HepG2 (cell line): ENCODE data around the gene FKBP1B. TPM values are rescaled to one million over a fixed set of nuclear protein-coding genes. Genes with fewer than 3 reads are reported as not detected.

Experiments
- CBX1 ChIP-seq: IDR thresholded peaks from one replicate; pipeline ENCODE4 v1.6.1; 2016; ENCODE audit warnings: antibody characterized with exemption, low read depth
- CEBPG ChIP-seq: IDR thresholded peaks from 2 replicates; pipeline ENCODE4 v1.6.1; 2016
- CREM ChIP-seq, 2 experiments: sonication (generic) in 1 of 2; formaldehyde crosslinking in 1 of 2; IDR thresholded peaks; 2 replicates each; pipeline versions ENCODE4 v1.4.0 to v1.6.1; 2016 to 2020; ENCODE audit warnings: antibody characterized with exemption in 1 of 2, mild to moderate bottlenecking in 1 of 2, missing genetic modification reagents in 1 of 2
- FLYWCH1 ChIP-seq: sonication (generic); formaldehyde crosslinking; IDR thresholded peaks from 2 replicates; pipeline ENCODE4 v1.8.1; 2023; ENCODE audit warnings: mild to moderate bottlenecking, missing genetic modification reagents
- FOXC1 ChIP-seq: sonication (generic); formaldehyde crosslinking; IDR thresholded peaks from 2 replicates; pipeline ENCODE4 v1.8.0; 2022; ENCODE audit warnings: mild to moderate bottlenecking, missing genetic modification reagents, borderline replicate concordance
- GLI4 ChIP-seq: sonication (generic); formaldehyde crosslinking; IDR thresholded peaks from 2 replicates; pipeline ENCODE4 v1.5.1; 2020; ENCODE audit warnings: missing genetic modification reagents, mild to moderate bottlenecking, moderate library complexity, borderline replicate concordance
- JUNB ChIP-seq: sonication (generic); formaldehyde crosslinking; IDR thresholded peaks from 2 replicates; pipeline ENCODE4 v1.8.0; 2022; ENCODE audit warnings: missing genetic modification reagents, mild to moderate bottlenecking, borderline replicate concordance
- MAFG ChIP-seq: sonication (generic); formaldehyde crosslinking; IDR thresholded peaks from 2 replicates; pipeline ENCODE4 v1.5.1; 2020; ENCODE audit warnings: mild to moderate bottlenecking, missing genetic modification reagents
- MZF1 ChIP-seq: sonication (generic); formaldehyde crosslinking; IDR thresholded peaks from 2 replicates; pipeline ENCODE4 v1.8.1; 2023; ENCODE audit warnings: mild to moderate bottlenecking, missing genetic modification reagents, borderline replicate concordance
- REL ChIP-seq: sonication (generic); formaldehyde crosslinking; conservative IDR thresholded peaks from 2 replicates; pipeline ENCODE4 v1.8.0; 2022; ENCODE audit warnings: mild to moderate bottlenecking, missing genetic modification reagents, moderate library complexity
- SNAPC5 ChIP-seq: sonication (generic); formaldehyde crosslinking; IDR thresholded peaks from 2 replicates; pipeline ENCODE4 v1.8.1; 2023; ENCODE audit warnings: mild to moderate bottlenecking, missing genetic modification reagents, borderline replicate concordance
- TP53 ChIP-seq: sonication (generic); formaldehyde crosslinking; conservative IDR thresholded peaks from 2 replicates; pipeline ENCODE4 v1.4.0; 2020; ENCODE audit warnings: missing genetic modification reagents
- TRIM24 ChIP-seq: sonication (generic); formaldehyde crosslinking; IDR thresholded peaks from 2 replicates; pipeline ENCODE4 v1.8.0; 2022; ENCODE audit warnings: mild to moderate bottlenecking, missing genetic modification reagents
- ZBTB7A ChIP-seq: sonication (generic); formaldehyde crosslinking; IDR thresholded peaks from 2 replicates; pipeline ENCODE4 v1.8.0; 2022; ENCODE audit warnings: mild to moderate bottlenecking, missing genetic modification reagents
- ZNF12 ChIP-seq: sonication (generic); formaldehyde crosslinking; IDR thresholded peaks from 2 replicates; pipeline ENCODE4 v1.5.0; 2020; ENCODE audit warnings: missing genetic modification reagents
- ZNF160 ChIP-seq: sonication (generic); formaldehyde crosslinking; IDR thresholded peaks from 2 replicates; pipeline ENCODE4 v1.8.0; 2022; ENCODE audit warnings: mild to moderate bottlenecking, inconsistent platforms, missing genetic modification reagents
- ZNF225 ChIP-seq: sonication (generic); formaldehyde crosslinking; IDR thresholded peaks from 2 replicates; pipeline ENCODE4 v1.4.0; 2020; ENCODE audit warnings: mild to moderate bottlenecking, missing genetic modification reagents
- ZNF264 ChIP-seq: sonication (generic); formaldehyde crosslinking; IDR thresholded peaks from 2 replicates; pipeline ENCODE4 v1.4.0; 2020; ENCODE audit warnings: missing genetic modification reagents
- ZNF33B ChIP-seq: sonication (generic); formaldehyde crosslinking; IDR thresholded peaks from 2 replicates; pipeline ENCODE4 v1.5.1; 2020; ENCODE audit warnings: mild to moderate bottlenecking, missing genetic modification reagents
- ZNF343 ChIP-seq: sonication (generic); formaldehyde crosslinking; IDR thresholded peaks from 2 replicates; pipeline ENCODE4 v1.4.0; 2020; ENCODE audit warnings: mild to moderate bottlenecking, missing genetic modification reagents
- ZNF510 ChIP-seq: sonication (generic); formaldehyde crosslinking; IDR thresholded peaks from 2 replicates; pipeline ENCODE4 v1.4.0; 2020; ENCODE audit warnings: low read depth, mild to moderate bottlenecking, missing genetic modification reagents
- ZNF558 ChIP-seq: sonication (generic); formaldehyde crosslinking; IDR thresholded peaks from 2 replicates; pipeline ENCODE4 v1.9.0; 2022; ENCODE audit warnings: mild to moderate bottlenecking, missing genetic modification reagents, borderline replicate concordance
- ZNF740 ChIP-seq: sonication (generic); formaldehyde crosslinking; IDR thresholded peaks from 2 replicates; pipeline ENCODE4 v1.4.0; 2020; ENCODE audit warnings: missing genetic modification reagents
- ZNF816 ChIP-seq: sonication (generic); formaldehyde crosslinking; IDR thresholded peaks from 2 replicates; pipeline ENCODE4 v1.8.0; 2022; ENCODE audit warnings: missing genetic modification reagents, mild to moderate bottlenecking, borderline replicate concordance
- polyA plus RNA-seq, 8 experiments: library from polyadenylated mRNA; depleted of rRNA in 3 of 8; stranded (reverse) in 7 of 8; unstranded in 1 of 8; fragments of >200 nt; fragmentation: Illumina TruSeq in 4 of 8; extraction: Trizol in 4 of 8; gene quantifications; 2 replicates each; pipeline versions ENCODE4 v1.2.1 to v1.2.3, GENCODE V29; 2011 to 2016; ENCODE audit warnings: low read depth in 4 of 8, missing spikeins in 1 of 8, mixed read lengths in 1 of 8; ENCODE audit not compliant: insufficient read depth in 1 of 8
- total RNA-seq, 5 experiments: library from RNA; depleted of rRNA; stranded (reverse); fragments of >200 nt; fragmentation: Illumina TruSeq; extraction: Trizol; gene quantifications; 2 replicates each; pipeline ENCODE4 v1.2.3, GENCODE V29; 2016; ENCODE audit warnings: low read depth in 1 of 5
- TF ChIP-seq, protein P1 (sequence below): IDR thresholded peaks from 2 replicates; pipeline ENCODE4 v1.6.1; 2016; ENCODE audit warnings: low read depth
- TF ChIP-seq, protein P2 (sequence below): IDR thresholded peaks from 2 replicates; pipeline ENCODE4 v1.6.1; 2016; ENCODE audit warnings: mild to moderate bottlenecking, missing biosample characterization, missing genetic modification reagents
- TF ChIP-seq, protein P3 (sequence below): sonication (generic); formaldehyde crosslinking; IDR thresholded peaks from 2 replicates; pipeline ENCODE4 v1.4.0; 2020; ENCODE audit warnings: mild to moderate bottlenecking, missing genetic modification reagents

The FKBP1B gene
- total and polyA plus RNA-seq, 2 of the 13 experiments (the other 11 are each of a cell fraction or from before 2014, with no cell fraction given) = 35.2 to 96.3 TPM

GRCh38 chr2:24008672-24009366 is 40.7 kb upstream of the FKBP1B start (continued):
- TF ChIP-seq CBX1 (no peak), ZNF264 (CRISPR knock-in tag) (no peak), ZNF160 (no peak), GLI4 (CRISPR knock-in tag) (no peak), FOXC1 (CRISPR knock-in tag) (no peak), ZNF343 (CRISPR knock-in tag) (no peak), ZNF816 (CRISPR knock-in tag) (no peak), MAFG (no peak), TP53 (CRISPR knock-in tag) (no peak), ZNF740 (CRISPR knock-in tag) (no peak), SNAPC5 (CRISPR knock-in tag) (no peak), FLYWCH1 (CRISPR knock-in tag) (0 out of 2 replicates have a peak, but pooled peaks have one; percentile 40), CREM (IDR thresholded peaks at IDR 0.05) (no peak), CREM (CRISPR knock-in tag; IDR thresholded peaks at IDR 0.05) (no peak), ZNF558 (CRISPR knock-in tag) (no peak), ZNF225 (no peak), JUNB (CRISPR knock-in tag) (no peak), REL (CRISPR knock-in tag) (no peak), MZF1 (CRISPR knock-in tag) (no peak), ZNF33B (CRISPR knock-in tag) (no peak), TRIM24 (CRISPR knock-in tag) (no peak), ZNF510 (no peak), ZNF12 (no peak), ZBTB7A (0 out of 2 replicates have a peak, but pooled peaks have one; percentile 55), CEBPG (CRISPR knock-in tag) (no peak)
- TF ChIP-seq, protein P1, sequence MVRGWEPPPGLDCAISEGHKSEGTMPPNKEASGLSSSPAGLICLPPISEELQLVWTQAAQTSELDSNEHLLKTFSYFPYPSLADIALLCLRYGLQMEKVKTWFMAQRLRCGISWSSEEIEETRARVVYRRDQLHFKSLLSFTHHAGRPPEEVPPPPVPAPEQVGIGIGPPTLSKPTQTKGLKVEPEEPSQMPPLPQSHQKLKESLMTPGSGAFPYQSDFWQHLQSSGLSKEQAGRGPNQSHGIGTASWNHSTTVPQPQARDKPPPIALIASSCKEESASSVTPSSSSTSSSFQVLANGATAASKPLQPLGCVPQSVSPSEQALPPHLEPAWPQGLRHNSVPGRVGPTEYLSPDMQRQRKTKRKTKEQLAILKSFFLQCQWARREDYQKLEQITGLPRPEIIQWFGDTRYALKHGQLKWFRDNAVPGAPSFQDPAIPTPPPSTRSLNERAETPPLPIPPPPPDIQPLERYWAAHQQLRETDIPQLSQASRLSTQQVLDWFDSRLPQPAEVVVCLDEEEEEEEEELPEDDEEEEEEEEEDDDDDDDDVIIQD (CRISPR knock-in tag) = no peak
- TF ChIP-seq, protein P2, sequence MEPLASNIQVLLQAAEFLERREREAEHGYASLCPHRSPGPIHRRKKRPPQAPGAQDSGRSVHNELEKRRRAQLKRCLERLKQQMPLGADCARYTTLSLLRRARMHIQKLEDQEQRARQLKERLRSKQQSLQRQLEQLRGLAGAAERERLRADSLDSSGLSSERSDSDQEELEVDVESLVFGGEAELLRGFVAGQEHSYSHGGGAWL = no peak
- TF ChIP-seq, protein P3, sequence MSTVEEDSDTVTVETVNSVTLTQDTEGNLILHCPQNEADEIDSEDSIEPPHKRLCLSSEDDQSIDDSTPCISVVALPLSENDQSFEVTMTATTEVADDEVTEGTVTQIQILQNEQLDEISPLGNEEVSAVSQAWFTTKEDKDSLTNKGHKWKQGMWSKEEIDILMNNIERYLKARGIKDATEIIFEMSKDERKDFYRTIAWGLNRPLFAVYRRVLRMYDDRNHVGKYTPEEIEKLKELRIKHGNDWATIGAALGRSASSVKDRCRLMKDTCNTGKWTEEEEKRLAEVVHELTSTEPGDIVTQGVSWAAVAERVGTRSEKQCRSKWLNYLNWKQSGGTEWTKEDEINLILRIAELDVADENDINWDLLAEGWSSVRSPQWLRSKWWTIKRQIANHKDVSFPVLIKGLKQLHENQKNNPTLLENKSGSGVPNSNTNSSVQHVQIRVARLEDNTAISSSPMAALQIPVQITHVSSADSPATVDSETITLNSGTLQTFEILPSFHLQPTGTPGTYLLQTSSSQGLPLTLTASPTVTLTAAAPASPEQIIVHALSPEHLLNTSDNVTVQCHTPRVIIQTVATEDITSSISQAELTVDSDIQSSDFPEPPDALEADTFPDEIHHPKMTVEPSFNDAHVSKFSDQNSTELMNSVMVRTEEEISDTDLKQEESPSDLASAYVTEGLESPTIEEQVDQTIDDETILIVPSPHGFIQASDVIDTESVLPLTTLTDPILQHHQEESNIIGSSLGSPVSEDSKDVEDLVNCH = no peak
